Vagina (tissue), 2 donors: ENCODE data around the gene LPAR6. TPM values are rescaled to one million over a fixed set of nuclear protein-coding genes. Genes with fewer than 3 reads are reported as not detected.

Experiments used
- DNase-seq, 2 donors: peaks; one replicate each; pipeline ENCODE4 v3.0.0-alpha.2; 2017; ENCODE audit errors: extremely low spot score in 2 of 2
- H3K27ac ChIP-seq: fragments of 200-600 bp; sonication (generic); one replicate; pipeline ENCODE4 v1.5.1; 2019
- H3K27me3 ChIP-seq: fragments of 200-600 bp; sonication (generic); one replicate; pipeline ENCODE4 v1.5.1; 2019
- H3K36me3 ChIP-seq, 2 donors: fragments of 200-600 bp; sonication (generic); one replicate each; pipeline ENCODE4 v1.5.1; 2017 to 2019
- H3K4me1 ChIP-seq: fragments of 200-600 bp; sonication (generic); one replicate; pipeline ENCODE4 v1.5.1; 2019
- H3K4me3 ChIP-seq, 2 donors: fragments of 200-600 bp; sonication (generic); 1 replicate in 1 of 2; 2 replicates in 1 of 2; pipeline ENCODE4 v1.5.1; 2016 to 2019
- H3K9me3 ChIP-seq: fragments of 200-600 bp; sonication (generic); one replicate; pipeline ENCODE4 v1.5.1; 2019
- POLR2A ChIP-seq, 2 donors: fragments of 450-650 bp; IDR thresholded peaks; one replicate each; pipeline ENCODE4 v1.6.1; 2017; ENCODE audit warnings: antibody characterized with exemption in 2 of 2, mild to moderate bottlenecking in 2 of 2, moderate library complexity in 2 of 2
- POLR2AphosphoS5 ChIP-seq, 2 donors: sonication (generic); formaldehyde crosslinking; IDR thresholded peaks; one replicate each; pipeline ENCODE4 v1.9.0; 2017; ENCODE audit warnings: antibody characterized with exemption in 2 of 2, mild to moderate bottlenecking in 2 of 2, low read depth in 1 of 2; ENCODE audit not compliant: insufficient read depth in 1 of 2
- intact Hi-C: fragments of 100-400 bp; cut with DNase I; formaldehyde crosslinking; loops from one replicate; pipeline ENCODE4 v1.15.1; 2023
- total RNA-seq: library from RNA; depleted of rRNA; stranded (reverse); fragments of >200 nt; gene quantifications from one replicate; pipeline ENCODE4 v1.2.3, GENCODE V29; 2016
- TF ChIP-seq, protein P1 (sequence below), 3 experiments: fragments of 450-650 bp in 2 of 3; fragments of 200-600 bp in 1 of 3; sonication (generic) in 1 of 3; IDR thresholded peaks; one replicate each; pipeline ENCODE4 v1.5.1; 2017 to 2019; ENCODE audit warnings: antibody characterized with exemption in 3 of 3, mild to moderate bottlenecking in 2 of 3, moderate library complexity in 2 of 3

The LPAR6 gene
- total RNA-seq, 1 donor from 2014 or later = 43.2 TPM

DNA sequence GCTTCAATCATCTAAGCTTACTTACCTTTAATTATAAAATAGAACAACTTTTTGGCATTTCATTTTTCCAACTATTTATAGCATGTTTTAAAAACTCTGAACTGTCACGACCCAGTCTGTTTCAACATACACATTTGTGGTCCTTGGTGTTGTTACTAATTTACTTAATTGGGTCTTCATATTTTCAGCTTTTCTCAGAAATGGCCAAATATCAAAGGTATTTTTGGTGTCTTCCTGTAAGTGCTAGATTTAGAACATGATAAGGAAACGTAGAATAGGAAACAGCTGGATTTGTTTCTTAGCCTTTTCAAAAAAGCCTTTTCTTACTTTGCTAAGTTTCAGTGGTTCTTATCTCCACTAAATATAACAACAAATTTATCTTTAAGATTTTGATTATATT lies 11.4 kb downstream of the LPAR6 start:
- H3K36me3 ChIP-seq = no peaks in the 10 kb centered on the region
- intact Hi-C loops = no loop called here
- TF ChIP-seq POLR2AphosphoS5 (IDR thresholded peaks at IDR 0.05; ENCODE audit: insufficient read depth in 1 of 2, low read depth in 1 of 2) (no peak), POLR2A (IDR thresholded peaks at IDR 0.05) (no peak)
- TF ChIP-seq, protein P1, sequence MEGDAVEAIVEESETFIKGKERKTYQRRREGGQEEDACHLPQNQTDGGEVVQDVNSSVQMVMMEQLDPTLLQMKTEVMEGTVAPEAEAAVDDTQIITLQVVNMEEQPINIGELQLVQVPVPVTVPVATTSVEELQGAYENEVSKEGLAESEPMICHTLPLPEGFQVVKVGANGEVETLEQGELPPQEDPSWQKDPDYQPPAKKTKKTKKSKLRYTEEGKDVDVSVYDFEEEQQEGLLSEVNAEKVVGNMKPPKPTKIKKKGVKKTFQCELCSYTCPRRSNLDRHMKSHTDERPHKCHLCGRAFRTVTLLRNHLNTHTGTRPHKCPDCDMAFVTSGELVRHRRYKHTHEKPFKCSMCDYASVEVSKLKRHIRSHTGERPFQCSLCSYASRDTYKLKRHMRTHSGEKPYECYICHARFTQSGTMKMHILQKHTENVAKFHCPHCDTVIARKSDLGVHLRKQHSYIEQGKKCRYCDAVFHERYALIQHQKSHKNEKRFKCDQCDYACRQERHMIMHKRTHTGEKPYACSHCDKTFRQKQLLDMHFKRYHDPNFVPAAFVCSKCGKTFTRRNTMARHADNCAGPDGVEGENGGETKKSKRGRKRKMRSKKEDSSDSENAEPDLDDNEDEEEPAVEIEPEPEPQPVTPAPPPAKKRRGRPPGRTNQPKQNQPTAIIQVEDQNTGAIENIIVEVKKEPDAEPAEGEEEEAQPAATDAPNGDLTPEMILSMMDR (IDR thresholded peaks at IDR 0.05) = no peak
- peaks cover 84% of the 10 kb centered on the region for H3K4me1 ChIP-seq
- no peaks in the 10 kb centered on the region for H3K27me3 ChIP-seq
- H3K4me3 ChIP-seq = no peak overlapping the region
- peak overlapping the region; percentile 88 for H3K27ac ChIP-seq
- no peak for DNase-seq
- no peaks in the 10 kb centered on the region for H3K9me3 ChIP-seq

DNA sequence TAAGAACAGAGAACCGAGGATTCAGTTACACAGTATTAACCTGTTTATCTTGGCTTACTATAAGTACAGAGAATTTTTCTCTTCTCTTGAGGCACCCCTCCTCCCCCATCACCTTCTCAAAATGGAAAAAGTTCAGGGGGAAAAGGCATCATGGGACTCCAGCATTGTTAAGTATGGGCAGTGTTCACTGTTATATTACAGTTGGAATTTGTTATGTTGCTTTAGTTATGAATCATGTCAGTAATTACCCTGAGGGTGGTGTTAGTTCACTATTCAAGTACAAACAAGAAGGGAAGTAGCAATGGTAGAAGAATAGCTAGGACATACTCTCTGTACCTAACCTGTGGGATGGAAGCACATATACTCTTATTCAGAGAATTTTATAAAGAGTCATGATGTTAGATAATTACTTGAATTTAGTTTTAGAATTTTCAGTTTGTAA lies 12.0 kb downstream of the LPAR6 start:
- Histone ChIP-seq H3K4me3 (no peak overlapping the region), H3K27me3 (no peaks in the 10 kb centered on the region), H3K4me1 (peaks cover 78% of the 10 kb centered on the region), H3K9me3 (no peaks in the 10 kb centered on the region), H3K36me3 (no peaks in the 10 kb centered on the region), H3K27ac (peak overlapping the region; percentile 88)
- no peak for DNase-seq
- TF ChIP-seq POLR2A (IDR thresholded peaks at IDR 0.05) (no peak), POLR2AphosphoS5 (IDR thresholded peaks at IDR 0.05; ENCODE audit: insufficient read depth in 1 of 2, low read depth in 1 of 2) (peak in 1 of 2 donors; percentile 89)
- intact Hi-C loops = no loop called here

DNA sequence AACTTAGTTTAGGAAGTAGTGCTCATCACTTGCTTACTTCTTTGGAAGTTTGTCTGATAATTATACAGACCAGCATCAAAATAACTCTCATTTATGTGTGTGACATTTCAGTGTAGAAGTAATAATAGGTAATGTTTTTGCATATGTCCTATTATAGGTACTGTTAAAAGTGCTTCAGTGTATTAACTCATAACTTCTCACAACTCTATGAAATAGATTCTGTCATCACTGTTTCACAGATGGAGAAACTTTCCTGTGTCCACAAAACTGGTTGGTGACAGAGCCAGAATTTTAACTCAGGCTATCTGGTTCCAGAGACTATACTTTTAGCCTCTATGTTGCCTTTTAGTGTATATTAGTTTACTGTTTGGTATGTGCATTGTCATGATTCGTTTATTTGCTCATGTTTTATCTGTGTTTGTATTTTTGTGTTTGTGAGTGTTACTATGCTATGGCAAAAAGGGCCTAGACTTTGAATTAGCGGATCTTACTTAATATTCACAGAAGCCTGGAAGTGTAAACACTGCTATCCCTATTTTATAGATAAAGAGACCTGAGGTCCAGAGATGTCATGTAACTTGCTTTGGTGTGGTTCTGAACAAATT lies 12.7 kb downstream of the LPAR6 start:
- TF ChIP-seq POLR2AphosphoS5 (IDR thresholded peaks at IDR 0.05; ENCODE audit: insufficient read depth in 1 of 2, low read depth in 1 of 2) (no peak), POLR2A (IDR thresholded peaks at IDR 0.05) (no peak)
- TF ChIP-seq, protein P1 (IDR thresholded peaks at IDR 0.05) = no peak
- Histone ChIP-seq H3K4me1 (peaks cover 71% of the 10 kb centered on the region), H3K27ac (peak overlapping the region; percentile 88), H3K4me3 (no peak overlapping the region), H3K27me3 (no peaks in the 10 kb centered on the region), H3K9me3 (no peaks in the 10 kb centered on the region), H3K36me3 (no peaks in the 10 kb centered on the region)
- no peak for DNase-seq
- intact Hi-C loops = no loop called here

DNA sequence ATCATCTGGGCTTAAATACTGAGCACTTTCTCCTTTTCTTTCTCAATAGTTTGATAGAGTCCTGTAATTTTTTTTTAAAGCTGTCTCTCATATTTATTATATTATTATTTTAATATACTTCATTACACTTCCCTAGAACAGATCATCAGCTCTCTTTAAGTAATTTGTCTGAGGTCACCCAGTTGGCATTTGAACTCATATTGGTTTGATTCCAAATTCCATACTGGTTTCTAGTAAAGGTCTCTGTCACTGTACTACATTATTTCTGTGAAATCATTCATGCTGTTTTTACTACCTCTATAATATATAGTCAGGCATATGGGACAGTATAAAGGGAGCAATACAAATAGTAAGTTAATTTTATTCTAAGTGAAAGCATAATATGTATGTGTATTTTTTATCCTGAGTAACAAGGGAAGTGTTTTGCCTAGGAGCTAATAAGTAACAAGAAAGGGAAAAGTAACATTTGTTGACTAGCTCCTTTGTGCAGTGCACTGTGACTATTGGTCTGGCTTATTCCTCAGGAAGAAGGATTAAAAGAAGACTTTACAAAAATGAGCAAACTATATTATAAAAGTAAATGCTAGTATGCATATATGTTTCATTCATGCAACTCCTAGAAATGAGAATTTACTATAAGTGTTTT lies 14.3 kb downstream of the LPAR6 start:
- Histone ChIP-seq H3K27ac (peak overlapping the region; percentile 88), H3K4me1 (peaks cover 55% of the 10 kb centered on the region), H3K9me3 (no peaks in the 10 kb centered on the region), H3K27me3 (no peaks in the 10 kb centered on the region), H3K4me3 (no peak overlapping the region), H3K36me3 (no peaks in the 10 kb centered on the region)
- TF ChIP-seq POLR2AphosphoS5 (IDR thresholded peaks at IDR 0.05; ENCODE audit: insufficient read depth in 1 of 2, low read depth in 1 of 2) (no peak), POLR2A (IDR thresholded peaks at IDR 0.05) (no peak)
- TF ChIP-seq, protein P1 (IDR thresholded peaks at IDR 0.05) = no peak
- DNase-seq = no peak
- intact Hi-C loops = no loop called here

DNA sequence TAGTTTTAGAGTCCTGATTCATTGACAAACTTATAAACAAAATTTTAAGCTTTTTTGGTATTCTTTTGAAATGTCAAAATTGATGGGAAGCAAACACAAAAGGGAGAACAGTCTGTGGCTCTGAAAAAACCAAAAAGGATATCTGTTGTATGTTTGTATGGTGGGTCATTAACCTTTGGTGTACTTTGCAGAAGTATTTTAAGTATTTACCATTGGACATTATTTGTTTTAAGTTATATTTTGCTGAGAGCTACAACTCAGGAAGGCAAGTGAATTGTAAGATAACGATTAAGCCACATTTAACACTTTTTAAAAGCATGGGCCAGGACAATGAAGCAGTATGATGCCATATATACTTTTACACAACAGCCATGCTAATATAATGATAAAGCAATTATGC lies 15.2 kb downstream of the LPAR6 start:
- Histone ChIP-seq H3K36me3 (peaks cover 0 to 5% of the 10 kb centered on the region in 2 donors), H3K4me1 (peaks cover 50% of the 10 kb centered on the region), H3K9me3 (no peaks in the 10 kb centered on the region), H3K4me3 (no peak overlapping the region), H3K27ac (no peak overlapping the region), H3K27me3 (no peaks in the 10 kb centered on the region)
- intact Hi-C loops = no loop called here
- TF ChIP-seq POLR2AphosphoS5 (IDR thresholded peaks at IDR 0.05; ENCODE audit: insufficient read depth in 1 of 2, low read depth in 1 of 2) = no peak
- DNase-seq = no peak

DNA sequence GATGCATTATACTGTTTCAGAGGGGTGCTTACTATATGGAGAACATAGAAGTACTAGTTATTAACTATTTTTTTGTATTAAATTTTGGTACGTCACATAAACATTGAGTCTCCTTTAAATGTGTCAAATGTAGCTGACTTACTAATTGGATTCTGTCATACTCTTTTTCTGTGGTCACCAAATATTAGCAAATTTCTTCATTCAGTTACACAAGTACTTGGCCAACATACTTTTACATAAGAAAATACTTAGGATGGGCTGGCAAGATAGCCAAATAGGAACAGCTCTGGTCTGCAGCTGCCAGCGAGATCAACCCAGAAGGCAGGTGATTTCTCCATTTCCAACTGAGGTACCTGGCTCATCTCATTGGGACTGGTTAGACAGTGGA lies 19.2 kb downstream of the LPAR6 start:
- no peak for DNase-seq
- Histone ChIP-seq H3K9me3 (peaks cover 3% of the 10 kb centered on the region), H3K36me3 (peaks cover 0 to 8% of the 10 kb centered on the region in 2 donors), H3K27me3 (no peaks in the 10 kb centered on the region), H3K27ac (no peak overlapping the region), H3K4me1 (peaks cover 10% of the 10 kb centered on the region), H3K4me3 (no peak overlapping the region)
- TF ChIP-seq POLR2A (IDR thresholded peaks at IDR 0.05) (no peak), POLR2AphosphoS5 (IDR thresholded peaks at IDR 0.05; ENCODE audit: insufficient read depth in 1 of 2, low read depth in 1 of 2) (no peak)
- TF ChIP-seq, protein P1 (IDR thresholded peaks at IDR 0.05) = no peak
- intact Hi-C loops = loop anchor here (2.0 kb wide), 1 partner anchor 19 kb away; no protein-coding TSS in a partner anchor
